Panc1 (cell line): ENCODE measurements around the gene TAMM41.
A peak's percentile ranks its signal among the peaks of the same experiment; 100 is the strongest.

Experiments
- CTCF ChIP-seq: fragments of 450-650 bp; IDR thresholded peaks from 2 replicates; pipeline ENCODE4 v1.5.1; 2017; ENCODE audit warnings: mild to moderate bottlenecking
- POLR2AphosphoS5 ChIP-seq: IDR thresholded peaks from 2 replicates; pipeline ENCODE4 v1.6.1; 2012; ENCODE audit warnings: mild to moderate bottlenecking, low read depth, low read length, moderate library complexity
- TF ChIP-seq, protein P1 (sequence below), 2 experiments: IDR thresholded peaks; 2 replicates each; pipeline ENCODE4 v1.6.1; 2011 to 2012; ENCODE audit warnings: low read depth in 2 of 2, control low read depth in 1 of 2, low read length in 1 of 2, mild to moderate bottlenecking in 1 of 2, moderate library complexity in 1 of 2; ENCODE audit not compliant: insufficient read depth in 1 of 2

DNA sequence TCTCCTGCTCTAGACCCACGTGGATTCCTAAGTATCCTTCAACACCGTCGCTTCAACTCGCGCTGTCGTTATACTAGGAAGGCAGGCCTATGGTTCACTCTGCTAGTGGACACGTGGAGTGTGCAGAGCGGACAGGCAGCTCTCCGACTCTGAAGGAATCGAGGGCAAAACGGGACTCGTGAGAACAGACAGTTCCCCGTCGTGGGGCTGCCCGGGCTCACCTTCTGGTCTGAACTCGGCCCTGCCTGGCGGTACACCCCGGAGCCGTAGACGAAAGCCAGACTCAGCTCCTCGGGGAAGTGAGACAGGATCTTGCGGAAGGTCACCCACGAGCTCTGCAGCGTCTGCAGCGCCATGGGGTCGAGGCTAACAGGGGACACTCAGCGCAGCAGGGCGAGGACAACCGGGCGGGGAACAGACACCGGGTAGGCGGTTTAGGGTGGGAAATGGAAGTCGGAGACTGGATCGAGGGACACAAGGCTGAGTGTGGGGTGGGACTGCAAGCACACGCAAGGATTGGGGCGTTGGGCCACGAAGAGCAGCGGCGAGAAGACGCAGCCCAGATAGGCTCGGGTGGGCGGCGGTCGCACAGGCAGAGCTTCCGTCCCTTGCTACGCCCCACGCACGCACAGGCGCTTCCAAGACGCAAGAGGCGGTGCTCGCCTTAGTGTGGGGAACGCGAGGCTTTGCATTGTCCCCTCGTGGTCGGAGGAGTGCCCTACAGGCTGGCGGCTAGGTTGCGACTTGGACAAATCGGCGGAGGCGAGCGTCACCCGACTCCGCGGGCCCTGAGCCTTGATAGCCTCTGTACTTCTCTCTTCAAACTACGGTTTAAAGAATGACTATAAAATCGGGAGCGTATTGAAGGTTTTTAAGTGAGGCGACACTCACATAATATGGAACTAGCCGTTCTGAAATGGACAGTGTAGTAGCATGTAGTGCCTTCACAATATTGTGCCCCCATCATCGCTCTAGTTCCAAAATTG is at the start of gene TAMM41:
- TF ChIP-seq CTCF = peak; percentile 93
- TF ChIP-seq, protein P1, sequence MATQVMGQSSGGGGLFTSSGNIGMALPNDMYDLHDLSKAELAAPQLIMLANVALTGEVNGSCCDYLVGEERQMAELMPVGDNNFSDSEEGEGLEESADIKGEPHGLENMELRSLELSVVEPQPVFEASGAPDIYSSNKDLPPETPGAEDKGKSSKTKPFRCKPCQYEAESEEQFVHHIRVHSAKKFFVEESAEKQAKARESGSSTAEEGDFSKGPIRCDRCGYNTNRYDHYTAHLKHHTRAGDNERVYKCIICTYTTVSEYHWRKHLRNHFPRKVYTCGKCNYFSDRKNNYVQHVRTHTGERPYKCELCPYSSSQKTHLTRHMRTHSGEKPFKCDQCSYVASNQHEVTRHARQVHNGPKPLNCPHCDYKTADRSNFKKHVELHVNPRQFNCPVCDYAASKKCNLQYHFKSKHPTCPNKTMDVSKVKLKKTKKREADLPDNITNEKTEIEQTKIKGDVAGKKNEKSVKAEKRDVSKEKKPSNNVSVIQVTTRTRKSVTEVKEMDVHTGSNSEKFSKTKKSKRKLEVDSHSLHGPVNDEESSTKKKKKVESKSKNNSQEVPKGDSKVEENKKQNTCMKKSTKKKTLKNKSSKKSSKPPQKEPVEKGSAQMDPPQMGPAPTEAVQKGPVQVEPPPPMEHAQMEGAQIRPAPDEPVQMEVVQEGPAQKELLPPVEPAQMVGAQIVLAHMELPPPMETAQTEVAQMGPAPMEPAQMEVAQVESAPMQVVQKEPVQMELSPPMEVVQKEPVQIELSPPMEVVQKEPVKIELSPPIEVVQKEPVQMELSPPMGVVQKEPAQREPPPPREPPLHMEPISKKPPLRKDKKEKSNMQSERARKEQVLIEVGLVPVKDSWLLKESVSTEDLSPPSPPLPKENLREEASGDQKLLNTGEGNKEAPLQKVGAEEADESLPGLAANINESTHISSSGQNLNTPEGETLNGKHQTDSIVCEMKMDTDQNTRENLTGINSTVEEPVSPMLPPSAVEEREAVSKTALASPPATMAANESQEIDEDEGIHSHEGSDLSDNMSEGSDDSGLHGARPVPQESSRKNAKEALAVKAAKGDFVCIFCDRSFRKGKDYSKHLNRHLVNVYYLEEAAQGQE (IDR thresholded peaks at IDR 0.05; ENCODE audit: insufficient read depth in 1 of 2, low read depth in 2 of 2, low read length in 1 of 2) = no peak
- peak; percentile 81 for TF ChIP-seq POLR2AphosphoS5
